Kidney (tissue), 14 donors: ENCODE measurements around the gene PRM2. TPM values are rescaled to one million over a fixed set of nuclear protein-coding genes. Genes with fewer than 3 reads are reported as not detected.

ENCODE experiments used
- DNase-seq, 5 donors: peaks; one replicate each; pipeline ENCODE4 v3.0.0-alpha.2; 2013 to 2020
- FAIRE-seq: peaks from 2 replicates; lab custom pipeline; 2012; peaks lifted over from hg19 to GRCh38; lab: Jason Lieb, UNC
- H3K27ac ChIP-seq, 2 donors: one replicate each; pipeline ENCODE4 v1.7.0; 2013; ENCODE audit warnings: low read depth in 2 of 2, low read length in 2 of 2, inconsistent platforms in 1 of 2
- H3K27me3 ChIP-seq: one replicate; pipeline ENCODE4 v1.7.1; 2013; ENCODE audit warnings: low read length, inconsistent platforms; ENCODE audit not compliant: control insufficient read depth, insufficient read depth
- H3K36me3 ChIP-seq, 3 donors: one replicate each; pipeline versions ENCODE4 v1.7.0 to v1.7.1; 2013; ENCODE audit warnings: low read length in 3 of 3, control low read depth in 1 of 3, inconsistent platforms in 1 of 3; ENCODE audit not compliant: insufficient read depth in 3 of 3, control insufficient read depth in 2 of 3
- H3K4me1 ChIP-seq, 3 donors: one replicate each; pipeline versions ENCODE4 v1.7.0 to v1.7.1; 2013; ENCODE audit warnings: low read length in 3 of 3, inconsistent platforms in 1 of 3, low read depth in 1 of 3; ENCODE audit not compliant: control insufficient read depth in 2 of 3, insufficient read depth in 2 of 3
- H3K4me3 ChIP-seq, 3 donors: one replicate each; pipeline versions ENCODE4 v1.7.0 to v1.8.1; 2013; ENCODE audit warnings: low read length in 3 of 3, control low read depth in 1 of 3, inconsistent platforms in 1 of 3
- H3K9ac ChIP-seq, 3 donors: one replicate each; pipeline versions ENCODE4 v1.7.0 to v1.7.1; 2013; ENCODE audit warnings: low read length in 3 of 3, control low read depth in 1 of 3, inconsistent platforms in 1 of 3
- H3K9me3 ChIP-seq, 3 donors: one replicate each; pipeline versions ENCODE4 v1.7.0 to v1.7.1; 2013; ENCODE audit warnings: low read length in 3 of 3, control low read depth in 1 of 3, inconsistent platforms in 1 of 3; ENCODE audit not compliant: control insufficient read depth in 2 of 3, insufficient read depth in 1 of 3
- intact Hi-C: fragments of 100-400 bp; cut with DNase I; formaldehyde crosslinking; loops from one replicate; pipeline ENCODE4 v1.11.1; 2022
- polyA plus RNA-seq: library from polyadenylated mRNA; stranded (reverse); fragments of 350-450 nt; fragmentation: Illumina TruSeq; extraction: RNeasy Lipid Tissue Mini Kit (QIAGEN cat#74804); gene quantifications from one replicate; pipeline ENCODE4 v1.2.3, GENCODE V29; 2014; ENCODE audit warnings: low read depth, low replicate concordance; ENCODE audit not compliant: insufficient read depth
- total RNA-seq: library from RNA; stranded (reverse); fragmentation: NEBNext Ultra II Directional; extraction: Animal tissue kit (Norgen Biotek cat#: 25700); gene quantifications from one replicate; pipeline ENCODE4 v1.2.1, GENCODE V29; 2021
- TF ChIP-seq, protein P1 (sequence below): IDR thresholded peaks from 3 replicates; pipeline ENCODE4 v1.5.1; 2012; ENCODE audit warnings: mild to moderate bottlenecking, moderate library complexity, borderline replicate concordance; ENCODE audit not compliant: insufficient read depth; ENCODE audit errors: extremely low read depth
- donor health status: control.
- donor health status: control.
- donor health status: control.
- donor health status: control.
- donor health status: control.
- donor health status: DM: yes; HTN: yes; CAD: no.
- donor health status: Normal renal cell carcinoma (clear cell type).

Gene PRM2
- total and polyA plus RNA-seq, 2 donors from 2014 or later: not detected

DNA sequence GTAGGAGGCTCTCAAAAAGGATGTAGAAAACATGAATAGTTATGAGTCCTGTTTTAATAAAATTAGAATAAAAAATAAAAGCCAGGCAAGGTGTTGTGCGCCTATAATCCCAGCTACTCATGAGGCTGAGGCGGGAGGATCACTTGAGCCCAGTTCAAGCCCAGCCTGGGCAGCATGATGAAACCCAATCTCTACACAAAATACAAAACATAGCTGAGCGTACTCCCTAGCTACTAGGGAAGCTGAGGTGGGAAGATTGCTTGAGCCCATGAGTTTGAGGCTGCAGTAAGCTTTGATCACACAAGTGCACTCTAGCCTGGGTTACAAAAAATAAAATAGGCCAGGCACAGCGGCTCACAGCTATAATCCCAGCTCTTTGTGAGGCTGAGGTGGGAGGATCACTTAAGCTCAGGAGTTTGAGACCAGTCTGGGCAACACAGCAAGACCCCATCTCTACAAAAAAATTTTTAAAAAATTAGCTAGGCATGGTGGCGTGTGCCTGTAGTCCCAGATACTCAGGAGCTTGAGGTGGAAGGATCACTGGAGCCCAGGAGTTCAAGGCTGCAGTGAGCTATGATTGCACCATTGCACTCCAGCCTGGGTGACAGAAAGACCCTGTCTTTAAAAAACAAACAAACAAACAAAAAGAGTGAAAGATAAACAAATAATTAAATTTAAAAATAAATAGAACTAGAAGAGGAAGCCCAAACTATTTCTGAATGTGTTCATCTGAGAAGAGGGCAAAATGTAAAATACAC lies 22.0 kb upstream of the PRM2 start:
- Histone ChIP-seq H3K27me3 (no peaks in the 10 kb centered on the region), H3K9me3 (no peaks in the 10 kb centered on the region), H3K4me3 (no peak overlapping the region), H3K36me3 (no peaks in the 10 kb centered on the region), H3K4me1 (peaks cover 0 to 17% (median 3%) of the 10 kb centered on the region in 3 donors), H3K27ac (peak overlapping the region; percentile 36 to 81), H3K9ac (no peak overlapping the region)
- FAIRE-seq (no peak), DNase-seq (no peak)
- intact Hi-C loops: no loop called here
- TF ChIP-seq, protein P1, sequence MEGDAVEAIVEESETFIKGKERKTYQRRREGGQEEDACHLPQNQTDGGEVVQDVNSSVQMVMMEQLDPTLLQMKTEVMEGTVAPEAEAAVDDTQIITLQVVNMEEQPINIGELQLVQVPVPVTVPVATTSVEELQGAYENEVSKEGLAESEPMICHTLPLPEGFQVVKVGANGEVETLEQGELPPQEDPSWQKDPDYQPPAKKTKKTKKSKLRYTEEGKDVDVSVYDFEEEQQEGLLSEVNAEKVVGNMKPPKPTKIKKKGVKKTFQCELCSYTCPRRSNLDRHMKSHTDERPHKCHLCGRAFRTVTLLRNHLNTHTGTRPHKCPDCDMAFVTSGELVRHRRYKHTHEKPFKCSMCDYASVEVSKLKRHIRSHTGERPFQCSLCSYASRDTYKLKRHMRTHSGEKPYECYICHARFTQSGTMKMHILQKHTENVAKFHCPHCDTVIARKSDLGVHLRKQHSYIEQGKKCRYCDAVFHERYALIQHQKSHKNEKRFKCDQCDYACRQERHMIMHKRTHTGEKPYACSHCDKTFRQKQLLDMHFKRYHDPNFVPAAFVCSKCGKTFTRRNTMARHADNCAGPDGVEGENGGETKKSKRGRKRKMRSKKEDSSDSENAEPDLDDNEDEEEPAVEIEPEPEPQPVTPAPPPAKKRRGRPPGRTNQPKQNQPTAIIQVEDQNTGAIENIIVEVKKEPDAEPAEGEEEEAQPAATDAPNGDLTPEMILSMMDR: no peak

DNA sequence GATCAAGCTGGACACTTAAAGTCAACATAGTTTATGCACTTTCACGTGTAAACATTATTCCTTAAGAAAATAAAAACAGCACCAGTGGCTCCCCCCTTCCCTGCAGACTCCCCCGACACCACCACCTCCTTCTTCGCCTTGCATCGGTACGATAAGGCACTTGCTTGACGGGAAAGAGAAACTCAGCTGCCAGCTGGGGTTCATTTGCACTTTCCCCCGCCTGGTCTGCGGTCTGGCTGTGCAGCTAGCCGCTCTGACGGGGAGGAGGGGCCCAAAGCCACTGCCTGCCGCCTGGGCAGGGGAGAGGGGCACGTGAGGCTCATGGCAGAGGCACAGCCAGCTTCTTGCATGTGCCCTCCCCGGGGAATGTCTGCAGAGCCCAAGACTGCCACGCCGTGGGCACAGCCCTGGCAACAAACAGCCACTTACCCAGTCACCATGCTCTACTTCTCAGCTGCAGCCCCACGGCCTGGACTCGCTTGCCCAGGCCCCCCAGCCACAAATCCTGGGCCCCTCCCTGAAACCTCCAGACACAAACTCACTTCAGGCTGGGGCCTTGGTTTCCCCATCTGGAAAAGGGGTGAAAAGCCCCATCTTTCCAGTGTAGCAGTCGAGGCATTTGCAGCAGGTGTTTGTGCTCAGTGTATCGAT lies 21.3 kb upstream of the PRM2 start:
- no peaks in the 10 kb centered on the region for H3K27me3 ChIP-seq
- H3K36me3 ChIP-seq: no peaks in the 10 kb centered on the region
- FAIRE-seq: no peak
- peaks cover 0 to 17% (median 3%) of the 10 kb centered on the region in 3 donors for H3K4me1 ChIP-seq
- H3K9ac ChIP-seq: peak overlapping the region in 1 of 3 donors; percentile 10
- intact Hi-C loops: no loop called here
- H3K4me3 ChIP-seq: peak overlapping the region in 2 of 3 donors; percentile 16 to 23
- TF ChIP-seq, protein P1: no peak
- H3K27ac ChIP-seq: peak overlapping the region; percentile 36 to 81
- H3K9me3 ChIP-seq: no peaks in the 10 kb centered on the region
- peak; percentile 74 to 94 (median 83) for DNase-seq

DNA sequence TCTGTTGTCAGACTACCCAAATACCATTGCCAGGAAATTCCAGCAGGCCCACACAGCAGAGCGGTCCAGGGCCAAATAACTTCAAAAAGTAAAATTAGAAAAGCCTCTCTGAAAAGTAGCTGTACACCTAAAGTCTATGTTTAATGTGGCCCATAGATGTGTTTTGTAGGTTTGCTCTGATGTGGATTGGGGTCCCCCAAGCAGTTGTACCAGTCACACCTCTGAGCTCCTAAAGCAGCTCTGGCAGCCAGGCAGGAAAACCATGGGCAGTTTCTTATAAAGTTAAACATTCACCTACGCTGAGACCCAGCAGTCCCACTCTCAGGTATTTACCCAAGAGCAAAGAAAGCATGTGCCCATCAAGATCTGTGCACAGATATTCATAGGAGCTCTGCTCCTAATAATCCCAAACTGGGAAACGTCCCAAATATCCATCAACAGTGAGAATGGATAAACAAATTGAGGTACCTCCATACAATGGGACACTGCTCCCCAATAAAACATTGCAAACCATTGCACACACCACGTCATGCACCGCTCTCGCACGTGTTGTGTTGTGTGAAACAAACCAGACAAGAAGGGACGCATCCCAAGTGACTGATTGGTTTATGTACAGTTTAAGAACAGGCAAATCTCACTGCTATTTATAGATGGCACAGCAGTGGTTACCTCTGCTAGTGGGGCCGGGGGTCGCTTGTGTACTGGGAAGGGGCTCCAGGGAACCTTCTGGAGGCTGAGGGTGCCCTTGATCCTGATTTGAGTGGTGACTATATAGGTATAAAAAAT lies 20.6 kb upstream of the PRM2 start:
- H3K27me3 ChIP-seq: no peaks in the 10 kb centered on the region
- peaks cover 0 to 17% (median 3%) of the 10 kb centered on the region in 3 donors for H3K4me1 ChIP-seq
- TF ChIP-seq, protein P1: no peak
- H3K9me3 ChIP-seq: no peaks in the 10 kb centered on the region
- no peak for FAIRE-seq
- peak overlapping the region in 1 of 3 donors; percentile 10 for H3K9ac ChIP-seq
- peak in 4 of 5 donors; percentile 23 to 74 (median 60) for DNase-seq
- peak overlapping the region; percentile 36 to 81 for H3K27ac ChIP-seq
- no peaks in the 10 kb centered on the region for H3K36me3 ChIP-seq
- H3K4me3 ChIP-seq: peak overlapping the region in 2 of 3 donors; percentile 16 to 23
- intact Hi-C loops: no loop called here
